ENCODE results near the gene CFAP99. TPM values are rescaled to one million over a fixed set of nuclear protein-coding genes. Genes with fewer than 3 reads are reported as not detected.

The CFAP99 gene
- total and polyA plus RNA-seq, 9 of the 15 experiments (the other 6 are each of a cell fraction or from before 2014, with no cell fraction given), result 0.07 to 0.18 (median 0.09) TPM; not detected in 6

GRCh38 chr4:2387829-2388228 lies 30.9 kb upstream of the CFAP99 start (continued):
- TF ChIP-seq RAD21 (CRISPR knock-in tag; conservative IDR thresholded peaks at IDR 0.05 in 1 of 2, IDR thresholded peaks at IDR 0.05 in 1 of 2) (no peak), FOXJ3 (CRISPR knock-in tag; IDR thresholded peaks at IDR 0.05) (no peak), ZNF143 (CRISPR knock-in tag; IDR thresholded peaks at IDR 0.05) (peak; percentile 29; the same call in 1 of the 2 replicates), ZNF655 (CRISPR knock-in tag; IDR thresholded peaks at IDR 0.05) (no peak), ARID3A (IDR thresholded peaks at IDR 0.05; ENCODE audit: borderline replicate concordance, low read depth, low read length) (no peak), E2F6 (IDR thresholded peaks at IDR 0.05; ENCODE audit: borderline replicate concordance in 1 of 2, extremely low read depth in 1 of 2, insufficient read depth in 1 of 2, insufficient read length in 1 of 2, low read depth in 1 of 2, low read length in 1 of 2, poor library complexity in 1 of 2, severe bottlenecking in 1 of 2) (no peak), HSF4 (CRISPR knock-in tag; IDR thresholded peaks at IDR 0.05; ENCODE audit: borderline replicate concordance) (0 out of 2 replicates have a peak, but pooled peaks have one; percentile 14), FOXA3 (CRISPR knock-in tag; conservative IDR thresholded peaks at IDR 0.05 in 1 of 2, IDR thresholded peaks at IDR 0.05 in 1 of 2) (no peak), TEAD4 (IDR thresholded peaks at IDR 0.05; ENCODE audit: low read length) (no peak), TEAD4 (CRISPR knock-in tag; IDR thresholded peaks at IDR 0.05; ENCODE audit: borderline replicate concordance) (no peak), ZBTB1 (CRISPR knock-in tag; IDR thresholded peaks at IDR 0.05; ENCODE audit: borderline replicate concordance, low read depth) (no peak), MCM3 (IDR thresholded peaks at IDR 0.05) (no peak), ZNF41 (CRISPR knock-in tag; conservative IDR thresholded peaks at IDR 0.05) (no peak), ETS2 (tag; IDR thresholded peaks at IDR 0.05; ENCODE audit: borderline replicate concordance, poor library complexity, severe bottlenecking) (no peak), ID3 (CRISPR knock-in tag; IDR thresholded peaks at IDR 0.05) (no peak), ID3 (tag; IDR thresholded peaks at IDR 0.05) (no peak), NCOR1 (IDR thresholded peaks at IDR 0.05) (no peak), SAFB2 (IDR thresholded peaks at IDR 0.05; ENCODE audit: borderline replicate concordance, low read depth, low read length, severe bottlenecking) (no peak), L3MBTL2 (IDR thresholded peaks at IDR 0.05) (0 out of 2 replicates have a peak, but pooled peaks have one; percentile 26), POLR2A (conservative IDR thresholded peaks at IDR 0.05) (no peak), KLF10 (CRISPR knock-in tag; IDR thresholded peaks at IDR 0.05) (no peak), KAT8 (IDR thresholded peaks at IDR 0.05; ENCODE audit: low read depth) (no peak), TAF1 (IDR thresholded peaks at IDR 0.05; ENCODE audit: control insufficient read depth, extremely low read depth, insufficient read depth, low read length, severe bottlenecking) (no peak), SIRT6 (IDR thresholded peaks at IDR 0.05; ENCODE audit: low read depth, low read length) (no peak), SREBF1 (IDR thresholded peaks at IDR 0.05; ENCODE audit: borderline replicate concordance, low read depth, low read length) (no peak)

Data from K562 (cell line).